Kidney epithelial cell (primary cell): ENCODE data around the gene SERPINB1. TPM values are rescaled to one million over a fixed set of nuclear protein-coding genes. Genes with fewer than 3 reads are reported as not detected.
"Not testable (repeated sequence)": the region's sequence is repeated elsewhere in the genome, so short reads cannot be mapped to it uniquely, and the experiment has no call there.

Experiments used
- DNase-seq: peaks from one replicate; pipeline ENCODE4 v3.0.0-alpha.2; 2010; ENCODE audit warnings: low read depth
- H3K27me3 ChIP-seq: 2 replicates; pipeline ENCODE4 v1.6.0; 2011; ENCODE audit warnings: low read length; ENCODE audit not compliant: control insufficient read depth, insufficient read depth
- H3K36me3 ChIP-seq: 2 replicates; pipeline ENCODE4 v1.5.1; 2011; ENCODE audit warnings: low read length; ENCODE audit not compliant: control insufficient read depth, insufficient read depth
- H3K4me3 ChIP-seq: 2 replicates; pipeline ENCODE4 v1.5.1; 2011; ENCODE audit warnings: low read depth, mild to moderate bottlenecking, control low read depth, low read length
- total RNA-seq: library from RNA; depleted of rRNA; stranded (reverse); fragments of >200 nt; gene quantifications from 2 replicates; pipeline ENCODE4 v1.2.3, GENCODE V29; 2015
- TF ChIP-seq, protein P1 (sequence below): IDR thresholded peaks from 2 replicates; pipeline ENCODE4 v1.5.1; 2011; ENCODE audit warnings: mild to moderate bottlenecking, moderate library complexity, low read length, control low read depth, inconsistent platforms; ENCODE audit not compliant: insufficient read depth, poor library complexity, severe bottlenecking

SERPINB1 gene
- total RNA-seq, 1 donor from 2014 or later: 43.2 TPM

DNA sequence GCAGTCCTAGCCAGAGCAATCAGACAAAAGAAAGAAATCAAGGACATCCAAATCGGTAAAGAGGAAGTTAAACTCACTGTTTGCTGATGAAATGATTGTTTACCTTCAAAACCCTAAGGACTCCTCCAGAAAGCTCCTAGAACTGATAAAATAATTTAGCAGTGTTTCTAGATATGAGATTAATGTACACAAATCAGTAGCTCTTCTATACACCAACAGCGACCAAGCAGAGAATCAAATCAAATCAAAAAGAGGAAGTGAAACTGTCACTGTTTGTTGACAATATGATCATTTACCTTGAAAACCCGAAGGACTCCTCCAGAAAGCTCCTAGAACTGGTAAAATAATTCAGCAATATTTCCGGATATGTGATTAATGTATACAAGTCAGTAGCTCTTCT lies 39.8 kb upstream of the SERPINB1 start:
- H3K27me3 ChIP-seq: no peaks in the 10 kb centered on the region
- no peaks in the 10 kb centered on the region for H3K36me3 ChIP-seq
- TF ChIP-seq, protein P1, sequence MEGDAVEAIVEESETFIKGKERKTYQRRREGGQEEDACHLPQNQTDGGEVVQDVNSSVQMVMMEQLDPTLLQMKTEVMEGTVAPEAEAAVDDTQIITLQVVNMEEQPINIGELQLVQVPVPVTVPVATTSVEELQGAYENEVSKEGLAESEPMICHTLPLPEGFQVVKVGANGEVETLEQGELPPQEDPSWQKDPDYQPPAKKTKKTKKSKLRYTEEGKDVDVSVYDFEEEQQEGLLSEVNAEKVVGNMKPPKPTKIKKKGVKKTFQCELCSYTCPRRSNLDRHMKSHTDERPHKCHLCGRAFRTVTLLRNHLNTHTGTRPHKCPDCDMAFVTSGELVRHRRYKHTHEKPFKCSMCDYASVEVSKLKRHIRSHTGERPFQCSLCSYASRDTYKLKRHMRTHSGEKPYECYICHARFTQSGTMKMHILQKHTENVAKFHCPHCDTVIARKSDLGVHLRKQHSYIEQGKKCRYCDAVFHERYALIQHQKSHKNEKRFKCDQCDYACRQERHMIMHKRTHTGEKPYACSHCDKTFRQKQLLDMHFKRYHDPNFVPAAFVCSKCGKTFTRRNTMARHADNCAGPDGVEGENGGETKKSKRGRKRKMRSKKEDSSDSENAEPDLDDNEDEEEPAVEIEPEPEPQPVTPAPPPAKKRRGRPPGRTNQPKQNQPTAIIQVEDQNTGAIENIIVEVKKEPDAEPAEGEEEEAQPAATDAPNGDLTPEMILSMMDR: no peak
- DNase-seq: no peak
- H3K4me3 ChIP-seq: no peak overlapping the region

DNA sequence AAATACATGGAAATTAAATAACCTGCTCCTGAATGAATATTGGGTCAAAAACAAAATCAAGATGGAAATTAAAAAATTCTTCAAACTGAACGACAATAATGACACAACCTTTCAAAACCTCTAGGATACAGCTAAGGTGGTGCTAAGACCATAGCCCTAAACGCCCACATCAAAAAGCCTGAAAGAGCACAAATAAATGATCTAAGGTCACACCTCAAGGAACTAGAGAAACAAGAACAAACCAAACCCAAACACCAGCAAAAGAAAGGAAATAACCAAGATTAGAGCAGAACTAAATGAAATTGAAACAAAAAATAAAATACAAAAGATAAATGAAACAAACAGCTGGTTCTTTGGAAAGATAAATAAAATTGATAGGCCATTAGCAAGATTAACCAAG lies 38.5 kb upstream of the SERPINB1 start:
- not testable (repeated sequence) for DNase-seq, H3K4me3 ChIP-seq

DNA sequence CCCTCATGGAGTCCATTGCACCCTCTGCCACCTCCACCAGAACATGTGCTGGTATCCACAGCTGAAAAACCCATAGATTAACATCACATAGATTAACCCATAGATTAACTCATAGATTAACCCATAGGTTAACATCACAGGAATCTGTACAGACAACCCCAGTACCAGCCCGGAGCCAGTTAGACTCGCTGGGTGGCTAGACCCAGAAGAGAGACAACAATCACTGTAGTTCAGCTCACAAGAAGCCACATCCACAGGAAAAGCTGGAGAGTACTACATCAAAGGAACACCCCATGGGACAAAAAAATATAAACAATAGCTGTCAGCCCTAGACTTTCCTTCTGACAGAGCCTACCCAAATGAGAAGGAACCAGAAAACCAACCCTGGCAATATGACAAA lies 36.3 kb upstream of the SERPINB1 start:
- Histone ChIP-seq H3K4me3 (no peak overlapping the region), H3K27me3 (no peaks in the 10 kb centered on the region), H3K36me3 (no peaks in the 10 kb centered on the region)
- no peak for DNase-seq
- TF ChIP-seq, protein P1: no peak

More for the DNA sequence above, 38.5 kb upstream of the SERPINB1 start:
- not testable (repeated sequence) for H3K27me3 ChIP-seq, H3K36me3 ChIP-seq

DNA sequence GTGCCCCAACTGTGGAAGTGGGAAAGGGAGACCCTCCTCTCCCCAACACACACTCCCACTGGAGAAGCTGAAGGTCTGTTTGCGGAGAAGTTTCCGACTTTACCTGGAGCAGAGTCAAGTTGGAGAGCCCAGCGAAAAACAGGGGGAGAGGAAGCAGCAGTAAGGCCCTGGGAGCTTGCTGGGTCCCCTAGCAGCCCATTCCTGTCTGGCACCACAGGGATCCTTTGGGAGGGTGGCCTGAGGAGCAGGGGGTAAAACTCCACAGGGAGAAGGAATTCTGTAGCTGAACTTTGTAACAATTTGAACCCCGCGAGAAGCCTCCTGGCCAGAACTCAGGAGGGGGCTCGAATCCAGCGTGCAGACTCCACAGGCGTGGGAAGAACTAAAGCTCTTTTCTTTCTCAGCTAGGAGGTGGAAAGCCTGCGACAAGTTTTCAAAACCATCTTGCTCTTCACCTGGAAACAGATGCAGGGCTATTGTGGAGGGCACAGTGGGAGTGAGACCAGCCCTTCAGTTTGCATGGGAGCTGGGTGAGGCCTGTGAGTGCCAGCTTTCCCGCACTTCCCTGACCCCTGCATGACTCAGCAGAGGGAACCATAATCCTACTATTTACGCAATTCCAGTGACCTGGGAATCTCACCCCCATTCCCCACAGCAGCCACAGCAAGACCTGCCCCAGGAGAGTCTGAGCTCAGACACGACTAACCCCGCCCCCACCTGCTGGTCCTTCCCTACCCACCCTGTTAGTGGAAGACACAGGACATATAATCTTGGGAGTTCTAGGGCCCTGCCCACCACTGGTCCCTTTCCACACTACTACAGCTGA lies 35.6 kb upstream of the SERPINB1 start:
- H3K4me3 ChIP-seq: no peak overlapping the region
- no peaks in the 10 kb centered on the region for H3K36me3 ChIP-seq
- no peak for DNase-seq
- TF ChIP-seq, protein P1: no peak
- no peaks in the 10 kb centered on the region for H3K27me3 ChIP-seq

GRCh38 chr6:2876210-2877056 lies 34.8 kb upstream of the SERPINB1 start:
- peak; percentile 88 for DNase-seq
- Histone ChIP-seq H3K36me3 (no peaks in the 10 kb centered on the region), H3K27me3 (no peaks in the 10 kb centered on the region), H3K4me3 (peak overlapping the region; percentile 42)
- TF ChIP-seq, protein P1: no peak
